H9 (cell line): ENCODE measurements around the gene NAP1L1. TPM values are rescaled to one million over a fixed set of nuclear protein-coding genes. Genes with fewer than 3 reads are reported as not detected.

Experiments used
- DNase-seq: peaks from one replicate; pipeline ENCODE4 v3.0.0-alpha.2; 2017
- H2AFZ ChIP-seq: one replicate; pipeline ENCODE4 v1.6.1; 2013; ENCODE audit warnings: mild to moderate bottlenecking, low read length, control low read depth, moderate library complexity
- H2AK5ac ChIP-seq: 2 replicates; pipeline ENCODE4 v1.6.1; 2013; ENCODE audit warnings: low read length, control low read depth, mixed read lengths; ENCODE audit not compliant: insufficient read length
- H2BK120ac ChIP-seq: one replicate; pipeline ENCODE4 v1.6.1; 2013; ENCODE audit warnings: low read depth, mild to moderate bottlenecking, low read length, control low read depth, inconsistent platforms; ENCODE audit not compliant: poor library complexity, severe bottlenecking
- H2BK12ac ChIP-seq: 2 replicates; pipeline ENCODE4 v1.6.1; 2013; ENCODE audit warnings: low read length, control low read depth, mixed read lengths, low read depth; ENCODE audit not compliant: insufficient read length
- H2BK15ac ChIP-seq: 2 replicates; pipeline ENCODE4 v1.6.1; 2013; ENCODE audit warnings: low read depth, low read length, control low read depth
- H2BK20ac ChIP-seq: one replicate; pipeline ENCODE4 v1.6.1; 2013; ENCODE audit warnings: low read depth, mild to moderate bottlenecking, low read length, control low read depth, inconsistent platforms; ENCODE audit not compliant: poor library complexity, severe bottlenecking
- H2BK5ac ChIP-seq: 2 replicates; pipeline ENCODE4 v1.6.1; 2013; ENCODE audit warnings: low read length, control low read depth, mixed read lengths; ENCODE audit not compliant: insufficient read length
- H3K14ac ChIP-seq: 2 replicates; pipeline ENCODE4 v1.6.1; 2013; ENCODE audit warnings: low read length, control low read depth; ENCODE audit not compliant: insufficient read depth
- H3K18ac ChIP-seq: 2 replicates; pipeline ENCODE4 v1.6.1; 2013; ENCODE audit warnings: low read depth, mild to moderate bottlenecking, mixed read lengths, low read length, control low read depth; ENCODE audit not compliant: insufficient read length
- H3K23ac ChIP-seq: 2 replicates; pipeline ENCODE4 v1.6.1; 2013; ENCODE audit warnings: low read length, control low read depth, mixed read lengths, low read depth; ENCODE audit not compliant: insufficient read length
- H3K23me2 ChIP-seq: 2 replicates; pipeline ENCODE4 v1.6.1; 2013; ENCODE audit warnings: low read depth, mild to moderate bottlenecking, mixed read lengths, low read length, control low read depth; ENCODE audit not compliant: insufficient read length, poor library complexity, severe bottlenecking
- H3K27ac ChIP-seq: 2 replicates; pipeline ENCODE4 v1.5.1; 2013; ENCODE audit warnings: low read length, control low read depth, mixed read lengths, low read depth; ENCODE audit not compliant: insufficient read length
- H3K27me3 ChIP-seq: 2 replicates; pipeline ENCODE4 v1.6.1; 2013; ENCODE audit warnings: low read length, control low read depth, inconsistent platforms; ENCODE audit not compliant: insufficient read depth
- H3K4ac ChIP-seq: 2 replicates; pipeline ENCODE4 v1.6.1; 2013; ENCODE audit warnings: low read depth, mild to moderate bottlenecking, control low read depth, inconsistent platforms, low read length, moderate library complexity
- H3K4me1 ChIP-seq: 2 replicates; pipeline ENCODE4 v1.6.1; 2013; ENCODE audit warnings: low read length, control low read depth, inconsistent platforms; ENCODE audit not compliant: insufficient read depth
- H3K4me2 ChIP-seq: 2 replicates; pipeline ENCODE4 v1.6.1; 2013; ENCODE audit warnings: low read length, control low read depth, mixed read lengths; ENCODE audit not compliant: insufficient read length, insufficient read depth
- H3K56ac ChIP-seq: 2 replicates; pipeline ENCODE4 v1.6.1; 2013; ENCODE audit warnings: low read depth, mild to moderate bottlenecking, mixed read lengths, low read length, control low read depth; ENCODE audit not compliant: insufficient read length
- H3K79me1 ChIP-seq: 2 replicates; pipeline ENCODE4 v1.6.1; 2013; ENCODE audit warnings: low read depth, mild to moderate bottlenecking, moderate library complexity, low read length, control low read depth, inconsistent platforms; ENCODE audit not compliant: insufficient read depth, poor library complexity, severe bottlenecking
- H3K79me2 ChIP-seq: 2 replicates; pipeline ENCODE4 v1.6.1; 2013; ENCODE audit warnings: low read length, control low read depth, inconsistent platforms; ENCODE audit not compliant: insufficient read depth
- H3K9ac ChIP-seq: 2 replicates; pipeline ENCODE4 v1.6.1; 2013; ENCODE audit warnings: low read length, control low read depth, mixed read lengths; ENCODE audit not compliant: insufficient read length; ENCODE audit errors: extremely low read depth
- H3K9me3 ChIP-seq: one replicate; pipeline ENCODE4 v1.6.1; 2013; ENCODE audit warnings: low read depth, low read length, inconsistent platforms; ENCODE audit not compliant: control insufficient read depth
- H3T11ph ChIP-seq: one replicate; pipeline ENCODE4 v1.6.1; 2013; ENCODE audit warnings: mild to moderate bottlenecking, low read length, control low read depth, inconsistent platforms
- H4K20me1 ChIP-seq: one replicate; pipeline ENCODE4 v1.6.1; 2013; ENCODE audit not compliant: control insufficient read depth, insufficient read length, insufficient read depth
- H4K5ac ChIP-seq: 2 replicates; pipeline ENCODE4 v1.6.1; 2013; ENCODE audit warnings: low read depth, mild to moderate bottlenecking, mixed read lengths, low read length, control low read depth; ENCODE audit not compliant: insufficient read length
- H4K8ac ChIP-seq: replicated peaks from 2 replicates; pipeline ENCODE4 v1.6.1; 2013; ENCODE audit warnings: low read length, control low read depth, mixed read lengths, low read depth; ENCODE audit not compliant: insufficient read length
- H4K91ac ChIP-seq: 2 replicates; pipeline ENCODE4 v1.6.1; 2013; ENCODE audit warnings: low read depth, mild to moderate bottlenecking, moderate library complexity, mixed read lengths, low read length, control low read depth; ENCODE audit not compliant: insufficient read length
- H3K27ac Mint-ChIP-seq, 3 experiments: 2 replicates in 2 of 3; 3 replicates in 1 of 3; pipeline ENCODE4 v1.8.0; 2020 to 2021; ENCODE audit warnings: mixed read lengths in 3 of 3, mild to moderate bottlenecking in 1 of 3, moderate library complexity in 1 of 3
- H3K27me3 Mint-ChIP-seq: 2 replicates; pipeline ENCODE4 v1.8.0; 2021; ENCODE audit warnings: low read depth, mild to moderate bottlenecking, moderate library complexity, mixed read lengths
- H3K36me3 Mint-ChIP-seq, 3 experiments: 2 replicates in 2 of 3; 3 replicates in 1 of 3; pipeline ENCODE4 v1.8.0; 2020 to 2021; ENCODE audit warnings: low read depth in 3 of 3, mixed read lengths in 3 of 3; ENCODE audit not compliant: insufficient read depth in 1 of 3
- H3K4me1 Mint-ChIP-seq, 2 experiments: 2 replicates each; pipeline ENCODE4 v1.8.0; 2020; ENCODE audit warnings: mixed read lengths in 2 of 2
- H3K4me3 Mint-ChIP-seq, 2 experiments: 2 replicates in 1 of 2; 3 replicates in 1 of 2; pipeline ENCODE4 v1.8.0; 2020 to 2021; ENCODE audit warnings: mild to moderate bottlenecking in 2 of 2, mixed read lengths in 2 of 2, moderate library complexity in 1 of 2
- H3K9me3 Mint-ChIP-seq, 2 experiments: 2 replicates in 1 of 2; 3 replicates in 1 of 2; pipeline ENCODE4 v1.8.0; 2020; ENCODE audit warnings: mild to moderate bottlenecking in 2 of 2, mixed read lengths in 2 of 2, moderate library complexity in 1 of 2
- WGBS: extraction: QIAGEN DNeasy Blood & Tissue Kit; methylation state at CpG from one replicate; pipeline ENCODE4 v1.1.7; 2013; ENCODE audit warnings: missing lambda C conversion rate, low lambda C conversion rate, mixed read lengths; ENCODE audit not compliant: insufficient read length; ENCODE audit errors: extremely low coverage; 5-methylcytosine and 5-hydroxymethylcytosine counted together
- total RNA-seq: library from RNA; stranded (reverse); gene quantifications from 2 replicates; pipeline ENCODE4 v1.2.1, GENCODE V29; 2021
- TF ChIP-seq, protein P1 (sequence below): fragments of 200-600 bp; sonication (generic); conservative IDR thresholded peaks from 3 replicates; pipeline ENCODE4 v1.8.0; 2021; ENCODE audit warnings: antibody characterized with exemption, mild to moderate bottlenecking

Gene NAP1L1
- total RNA-seq, 1 experiment from 2014 or later, result 1,012 TPM

DNA sequence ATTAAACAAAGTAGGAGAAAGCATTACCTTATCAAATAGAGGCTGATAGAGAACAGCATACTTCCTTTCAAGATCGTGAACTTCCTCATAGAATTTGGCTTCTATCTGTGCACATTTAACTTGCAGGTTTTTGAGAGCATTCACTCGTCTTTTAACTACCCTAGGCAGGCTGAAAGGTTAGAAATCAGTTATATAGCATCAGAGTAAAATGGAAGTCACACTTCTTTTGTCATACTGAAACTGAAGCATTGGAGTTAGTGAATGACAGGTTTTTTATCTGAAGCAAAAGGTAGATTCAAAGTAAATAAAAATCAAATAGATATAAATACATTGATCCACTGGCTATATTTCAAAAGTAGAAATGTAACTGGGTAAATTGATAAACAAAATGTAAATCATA is 24.4 kb downstream of the NAP1L1 start:
- H3K56ac ChIP-seq, result no peak overlapping the region
- no peak for DNase-seq
- no peak overlapping the region for H2BK20ac ChIP-seq
- no peak overlapping the region for H2AFZ ChIP-seq
- no peak overlapping the region for H4K5ac ChIP-seq
- Mint-ChIP-seq H3K4me3 (no peak overlapping the region), H3K27ac (peak overlapping the region in 1 of 3 experiments; percentile 96; a peak in 4 of 7 replicates), H3K4me1 (peaks cover 33 to 42% of the 10 kb centered on the region in 2 experiments), H3K36me3 (peaks cover 45 to 89% (median 86%) of the 10 kb centered on the region in 3 experiments), H3K27me3 (no peaks in the 10 kb centered on the region), H3K9me3 (no peaks in the 10 kb centered on the region; a peak in 1 of 5 replicates)
- no peaks in the 10 kb centered on the region for H3K27me3 ChIP-seq
- no peak overlapping the region for H2BK12ac ChIP-seq
- H2BK5ac ChIP-seq, result no peak overlapping the region
- H2AK5ac ChIP-seq, result no peak overlapping the region
- no peaks in the 10 kb centered on the region for H4K20me1 ChIP-seq
- H3K4ac ChIP-seq, result no peak overlapping the region
- no peak overlapping the region for H2BK120ac ChIP-seq
- H3K4me2 ChIP-seq, result no peak overlapping the region
- H3K27ac ChIP-seq, result no peak overlapping the region
- no peak overlapping the region for H4K8ac ChIP-seq
- peaks cover 2% of the 10 kb centered on the region for H3K79me1 ChIP-seq
- no CpG with 5 or more reads among the region's 2 CpGs for WGBS
- H4K91ac ChIP-seq, result no peak overlapping the region
- H3K23me2 ChIP-seq, result no peaks in the 10 kb centered on the region
- TF ChIP-seq, protein P1, sequence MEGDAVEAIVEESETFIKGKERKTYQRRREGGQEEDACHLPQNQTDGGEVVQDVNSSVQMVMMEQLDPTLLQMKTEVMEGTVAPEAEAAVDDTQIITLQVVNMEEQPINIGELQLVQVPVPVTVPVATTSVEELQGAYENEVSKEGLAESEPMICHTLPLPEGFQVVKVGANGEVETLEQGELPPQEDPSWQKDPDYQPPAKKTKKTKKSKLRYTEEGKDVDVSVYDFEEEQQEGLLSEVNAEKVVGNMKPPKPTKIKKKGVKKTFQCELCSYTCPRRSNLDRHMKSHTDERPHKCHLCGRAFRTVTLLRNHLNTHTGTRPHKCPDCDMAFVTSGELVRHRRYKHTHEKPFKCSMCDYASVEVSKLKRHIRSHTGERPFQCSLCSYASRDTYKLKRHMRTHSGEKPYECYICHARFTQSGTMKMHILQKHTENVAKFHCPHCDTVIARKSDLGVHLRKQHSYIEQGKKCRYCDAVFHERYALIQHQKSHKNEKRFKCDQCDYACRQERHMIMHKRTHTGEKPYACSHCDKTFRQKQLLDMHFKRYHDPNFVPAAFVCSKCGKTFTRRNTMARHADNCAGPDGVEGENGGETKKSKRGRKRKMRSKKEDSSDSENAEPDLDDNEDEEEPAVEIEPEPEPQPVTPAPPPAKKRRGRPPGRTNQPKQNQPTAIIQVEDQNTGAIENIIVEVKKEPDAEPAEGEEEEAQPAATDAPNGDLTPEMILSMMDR, result no peak
- H3K18ac ChIP-seq, result no peak overlapping the region
- no peaks in the 10 kb centered on the region for H3K9me3 ChIP-seq
- H3K23ac ChIP-seq, result no peak overlapping the region
- H3K4me1 ChIP-seq, result peaks cover 2% of the 10 kb centered on the region; the same call in 1 of the 2 replicates
- H3T11ph ChIP-seq, result no peak overlapping the region
- H3K9ac ChIP-seq, result no peak overlapping the region
- H2BK15ac ChIP-seq, result no peak overlapping the region
- no peak overlapping the region for H3K14ac ChIP-seq
- H3K79me2 ChIP-seq, result peaks cover 15% of the 10 kb centered on the region; the same call in 1 of the 2 replicates
